Neutrophil (primary cell): Measurements from ENCODE around the gene TRIM10.

Source experiments
- H3K27ac ChIP-seq: fragments of 200-600 bp; sonication (generic); 2 replicates; pipeline ENCODE4 v1.5.1; 2016; ENCODE audit warnings: mild to moderate bottlenecking, moderate library complexity
- H3K27me3 ChIP-seq: fragments of 200-600 bp; sonication (generic); 2 replicates; pipeline ENCODE4 v1.6.0; 2016; ENCODE audit warnings: mild to moderate bottlenecking
- H3K36me3 ChIP-seq: fragments of 200-600 bp; sonication (generic); 2 replicates; pipeline ENCODE4 v1.5.1; 2017
- H3K4me1 ChIP-seq, 2 experiments: fragments of 200-600 bp in 1 of 2; sonication (generic) in 1 of 2; 1 replicate in 1 of 2; 2 replicates in 1 of 2; pipeline versions ENCODE4 v1.5.1 to v1.6.1; 2013 to 2016; ENCODE audit warnings: low read depth in 1 of 2, low read length in 1 of 2, mild to moderate bottlenecking in 1 of 2, moderate library complexity in 1 of 2; ENCODE audit not compliant: control insufficient read depth in 1 of 2, insufficient read depth in 1 of 2
- H3K4me3 ChIP-seq, 2 experiments: fragments of 200-600 bp in 1 of 2; sonication (generic) in 1 of 2; 1 replicate in 1 of 2; 2 replicates in 1 of 2; pipeline ENCODE4 v1.5.1; 2013 to 2016; ENCODE audit warnings: low read depth in 1 of 2, low read length in 1 of 2, mild to moderate bottlenecking in 1 of 2, moderate library complexity in 1 of 2
- H3K9me3 ChIP-seq: fragments of 200-600 bp; sonication (generic); 2 replicates; pipeline ENCODE4 v1.5.1; 2016
- TF ChIP-seq, protein P1 (sequence below): fragments of 200-600 bp; sonication (generic); IDR thresholded peaks from 2 replicates; pipeline ENCODE4 v1.5.1; 2016; ENCODE audit warnings: antibody characterized with exemption

The TRIM10 gene

DNA sequence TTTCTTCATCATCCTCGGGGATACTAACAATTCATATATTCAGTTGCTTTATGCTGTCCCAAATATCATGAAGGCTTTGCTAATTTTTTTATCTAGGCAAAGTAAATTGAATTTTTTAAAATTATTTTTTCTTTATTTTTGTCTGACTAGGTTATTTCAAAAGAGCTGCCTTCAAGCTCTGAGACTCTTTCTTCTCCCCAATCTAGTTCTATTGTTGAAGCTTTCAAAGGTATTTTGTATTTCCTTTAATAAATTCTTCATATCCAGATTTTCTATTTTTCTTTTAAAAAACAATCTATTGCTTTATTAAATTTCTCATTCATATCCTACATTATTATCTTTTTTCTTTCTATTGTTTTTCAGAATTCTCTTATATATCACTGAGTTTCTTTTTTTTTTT lies 19.1 kb upstream of the TRIM10 start:
- Histone ChIP-seq H3K4me1 (no peaks in the 10 kb centered on the region), H3K4me3 (no peak overlapping the region), H3K27ac (no peak overlapping the region), H3K9me3 (no peaks in the 10 kb centered on the region), H3K36me3 (peaks cover 12% of the 10 kb centered on the region), H3K27me3 (peaks cover 58% of the 10 kb centered on the region)
- TF ChIP-seq, protein P1, sequence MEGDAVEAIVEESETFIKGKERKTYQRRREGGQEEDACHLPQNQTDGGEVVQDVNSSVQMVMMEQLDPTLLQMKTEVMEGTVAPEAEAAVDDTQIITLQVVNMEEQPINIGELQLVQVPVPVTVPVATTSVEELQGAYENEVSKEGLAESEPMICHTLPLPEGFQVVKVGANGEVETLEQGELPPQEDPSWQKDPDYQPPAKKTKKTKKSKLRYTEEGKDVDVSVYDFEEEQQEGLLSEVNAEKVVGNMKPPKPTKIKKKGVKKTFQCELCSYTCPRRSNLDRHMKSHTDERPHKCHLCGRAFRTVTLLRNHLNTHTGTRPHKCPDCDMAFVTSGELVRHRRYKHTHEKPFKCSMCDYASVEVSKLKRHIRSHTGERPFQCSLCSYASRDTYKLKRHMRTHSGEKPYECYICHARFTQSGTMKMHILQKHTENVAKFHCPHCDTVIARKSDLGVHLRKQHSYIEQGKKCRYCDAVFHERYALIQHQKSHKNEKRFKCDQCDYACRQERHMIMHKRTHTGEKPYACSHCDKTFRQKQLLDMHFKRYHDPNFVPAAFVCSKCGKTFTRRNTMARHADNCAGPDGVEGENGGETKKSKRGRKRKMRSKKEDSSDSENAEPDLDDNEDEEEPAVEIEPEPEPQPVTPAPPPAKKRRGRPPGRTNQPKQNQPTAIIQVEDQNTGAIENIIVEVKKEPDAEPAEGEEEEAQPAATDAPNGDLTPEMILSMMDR = no peak

DNA sequence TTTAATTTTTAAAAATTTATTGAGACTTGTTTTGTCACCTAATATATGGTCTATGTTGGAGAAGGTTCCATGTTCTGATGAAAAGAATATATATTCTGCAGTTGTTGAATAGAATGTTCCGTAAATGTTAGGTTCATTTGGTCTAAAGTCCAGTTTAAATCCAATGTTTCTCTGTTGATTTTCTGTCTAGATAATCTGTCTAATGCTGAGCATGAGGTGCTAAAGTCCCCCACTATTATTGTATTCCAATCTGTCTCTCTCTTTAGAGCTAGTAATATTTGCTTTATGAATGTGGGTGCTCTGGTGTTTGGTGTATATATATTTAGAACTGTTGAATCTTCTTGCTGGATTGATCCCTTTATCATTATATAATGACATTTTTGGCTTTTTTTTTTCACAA lies 17.8 kb upstream of the TRIM10 start:
- Histone ChIP-seq H3K4me1 (no peaks in the 10 kb centered on the region), H3K9me3 (no peaks in the 10 kb centered on the region), H3K36me3 (no peaks in the 10 kb centered on the region), H3K4me3 (no peak overlapping the region), H3K27me3 (peaks cover 71% of the 10 kb centered on the region), H3K27ac (no peak overlapping the region)
- TF ChIP-seq, protein P1 = no peak

DNA sequence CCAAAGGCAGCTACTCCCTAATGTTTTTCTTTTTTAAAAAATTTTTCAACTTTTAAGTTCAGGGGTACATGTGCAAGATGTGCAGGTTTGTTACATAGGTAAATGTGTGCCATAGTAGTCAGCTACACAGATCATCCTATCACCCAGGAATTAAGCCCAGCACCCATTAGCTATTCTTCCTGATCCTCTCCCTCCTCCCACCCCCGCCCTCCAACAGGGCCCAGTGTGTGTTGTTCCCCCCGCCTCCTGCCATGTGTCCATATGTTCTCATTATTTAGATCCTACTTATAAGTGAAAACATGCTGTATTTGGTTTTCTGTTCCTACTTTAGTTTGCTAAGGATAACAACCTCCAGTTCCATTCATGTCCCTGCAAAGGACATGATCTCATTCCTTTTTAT lies 14.8 kb upstream of the TRIM10 start:
- TF ChIP-seq, protein P1 = no peak
- Histone ChIP-seq H3K4me1 (peaks cover 4 to 8% of the 10 kb centered on the region in 2 experiments), H3K27me3 (peaks cover 94% of the 10 kb centered on the region)

DNA sequence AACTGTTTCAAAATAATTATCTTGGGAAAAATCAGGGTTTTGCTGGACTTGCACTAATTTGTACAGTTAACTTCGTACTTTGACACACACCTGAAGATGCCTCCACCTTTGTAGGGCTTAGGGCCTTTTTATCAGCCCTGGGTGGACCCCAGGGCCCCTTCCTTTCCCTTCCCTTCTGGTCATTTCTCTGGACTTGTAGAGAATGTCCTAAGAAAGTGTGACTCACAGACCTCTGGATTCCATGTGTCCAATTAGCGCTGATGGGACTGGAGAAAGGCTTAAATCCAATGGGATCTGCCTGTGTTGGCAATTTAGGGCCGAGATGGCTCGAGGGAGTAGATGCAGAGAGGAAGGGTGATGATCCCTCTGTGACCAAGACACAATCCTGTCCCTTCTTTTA lies 11.7 kb upstream of the TRIM10 start:
- H3K4me1 ChIP-seq = peaks cover 4 to 8% of the 10 kb centered on the region in 2 experiments
- H3K4me3 ChIP-seq = no peak overlapping the region
- peaks cover 100% of the 10 kb centered on the region for H3K27me3 ChIP-seq
- H3K9me3 ChIP-seq = no peaks in the 10 kb centered on the region
- TF ChIP-seq, protein P1 = no peak
- no peaks in the 10 kb centered on the region for H3K36me3 ChIP-seq
- H3K27ac ChIP-seq = no peak overlapping the region

More for the DNA sequence above, 14.8 kb upstream of the TRIM10 start:
- no peaks in the 10 kb centered on the region for H3K36me3 ChIP-seq
- H3K4me3 ChIP-seq = no peak overlapping the region
- no peak overlapping the region for H3K27ac ChIP-seq
- no peaks in the 10 kb centered on the region for H3K9me3 ChIP-seq

DNA sequence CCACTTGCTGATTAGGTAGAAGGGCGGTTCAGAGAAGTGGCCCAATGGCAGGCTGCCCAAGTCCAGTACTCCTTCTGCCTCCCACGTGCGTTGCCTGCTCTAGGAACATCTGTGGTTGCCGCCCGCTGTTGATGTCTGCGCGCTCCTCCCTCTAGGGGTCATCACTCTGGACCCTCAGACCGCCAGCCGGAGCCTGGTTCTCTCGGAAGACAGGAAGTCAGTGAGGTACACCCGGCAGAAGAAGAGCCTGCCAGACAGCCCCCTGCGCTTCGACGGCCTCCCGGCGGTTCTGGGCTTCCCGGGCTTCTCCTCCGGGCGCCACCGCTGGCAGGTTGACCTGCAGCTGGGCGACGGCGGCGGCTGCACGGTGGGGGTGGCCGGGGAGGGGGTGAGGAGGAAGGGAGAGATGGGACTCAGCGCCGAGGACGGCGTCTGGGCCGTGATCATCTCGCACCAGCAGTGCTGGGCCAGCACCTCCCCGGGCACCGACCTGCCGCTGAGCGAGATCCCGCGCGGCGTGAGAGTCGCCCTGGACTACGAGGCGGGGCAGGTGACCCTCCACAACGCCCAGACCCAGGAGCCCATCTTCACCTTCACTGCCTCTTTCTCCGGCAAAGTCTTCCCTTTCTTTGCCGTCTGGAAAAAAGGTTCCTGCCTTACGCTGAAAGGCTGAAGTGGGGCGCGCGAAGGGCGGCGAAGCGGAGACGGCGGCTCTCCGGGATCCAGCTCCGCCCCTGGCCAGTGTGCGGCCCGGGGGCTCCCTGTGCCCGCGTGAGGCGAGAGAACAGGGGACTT lies 10.9 kb upstream of the TRIM10 start:
- no peaks in the 10 kb centered on the region for H3K9me3 ChIP-seq
- no peak overlapping the region for H3K27ac ChIP-seq
- H3K4me3 ChIP-seq = no peak overlapping the region
- H3K4me1 ChIP-seq = peaks cover 4 to 8% of the 10 kb centered on the region in 2 experiments
- H3K27me3 ChIP-seq = peaks cover 100% of the 10 kb centered on the region
- no peaks in the 10 kb centered on the region for H3K36me3 ChIP-seq
- TF ChIP-seq, protein P1 = no peak
